Astrocyte (in vitro differentiated cells and primary cell): ENCODE results near the gene FOXK2.

Source experiments
- EZH2 ChIP-seq: IDR thresholded peaks from 2 replicates; pipeline ENCODE4 v1.6.1; 2012; ENCODE audit warnings: mild to moderate bottlenecking, low read length, inconsistent platforms; ENCODE audit not compliant: insufficient read depth
- TF ChIP-seq, protein P1 (sequence below): IDR thresholded peaks from 2 replicates; pipeline ENCODE4 v1.5.1; 2011; ENCODE audit warnings: low read depth, mild to moderate bottlenecking, inconsistent platforms, low read length, moderate library complexity; ENCODE audit not compliant: insufficient read depth

- TF ChIP-seq, protein P1, sequence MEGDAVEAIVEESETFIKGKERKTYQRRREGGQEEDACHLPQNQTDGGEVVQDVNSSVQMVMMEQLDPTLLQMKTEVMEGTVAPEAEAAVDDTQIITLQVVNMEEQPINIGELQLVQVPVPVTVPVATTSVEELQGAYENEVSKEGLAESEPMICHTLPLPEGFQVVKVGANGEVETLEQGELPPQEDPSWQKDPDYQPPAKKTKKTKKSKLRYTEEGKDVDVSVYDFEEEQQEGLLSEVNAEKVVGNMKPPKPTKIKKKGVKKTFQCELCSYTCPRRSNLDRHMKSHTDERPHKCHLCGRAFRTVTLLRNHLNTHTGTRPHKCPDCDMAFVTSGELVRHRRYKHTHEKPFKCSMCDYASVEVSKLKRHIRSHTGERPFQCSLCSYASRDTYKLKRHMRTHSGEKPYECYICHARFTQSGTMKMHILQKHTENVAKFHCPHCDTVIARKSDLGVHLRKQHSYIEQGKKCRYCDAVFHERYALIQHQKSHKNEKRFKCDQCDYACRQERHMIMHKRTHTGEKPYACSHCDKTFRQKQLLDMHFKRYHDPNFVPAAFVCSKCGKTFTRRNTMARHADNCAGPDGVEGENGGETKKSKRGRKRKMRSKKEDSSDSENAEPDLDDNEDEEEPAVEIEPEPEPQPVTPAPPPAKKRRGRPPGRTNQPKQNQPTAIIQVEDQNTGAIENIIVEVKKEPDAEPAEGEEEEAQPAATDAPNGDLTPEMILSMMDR, result no peak
- TF ChIP-seq EZH2, result no peak
Observed at GRCh38 chr17:82566129-82566960, 46.8 kb downstream of the FOXK2 start.
